ENCODE data around the gene NT5E.

The NT5E gene

DNA sequence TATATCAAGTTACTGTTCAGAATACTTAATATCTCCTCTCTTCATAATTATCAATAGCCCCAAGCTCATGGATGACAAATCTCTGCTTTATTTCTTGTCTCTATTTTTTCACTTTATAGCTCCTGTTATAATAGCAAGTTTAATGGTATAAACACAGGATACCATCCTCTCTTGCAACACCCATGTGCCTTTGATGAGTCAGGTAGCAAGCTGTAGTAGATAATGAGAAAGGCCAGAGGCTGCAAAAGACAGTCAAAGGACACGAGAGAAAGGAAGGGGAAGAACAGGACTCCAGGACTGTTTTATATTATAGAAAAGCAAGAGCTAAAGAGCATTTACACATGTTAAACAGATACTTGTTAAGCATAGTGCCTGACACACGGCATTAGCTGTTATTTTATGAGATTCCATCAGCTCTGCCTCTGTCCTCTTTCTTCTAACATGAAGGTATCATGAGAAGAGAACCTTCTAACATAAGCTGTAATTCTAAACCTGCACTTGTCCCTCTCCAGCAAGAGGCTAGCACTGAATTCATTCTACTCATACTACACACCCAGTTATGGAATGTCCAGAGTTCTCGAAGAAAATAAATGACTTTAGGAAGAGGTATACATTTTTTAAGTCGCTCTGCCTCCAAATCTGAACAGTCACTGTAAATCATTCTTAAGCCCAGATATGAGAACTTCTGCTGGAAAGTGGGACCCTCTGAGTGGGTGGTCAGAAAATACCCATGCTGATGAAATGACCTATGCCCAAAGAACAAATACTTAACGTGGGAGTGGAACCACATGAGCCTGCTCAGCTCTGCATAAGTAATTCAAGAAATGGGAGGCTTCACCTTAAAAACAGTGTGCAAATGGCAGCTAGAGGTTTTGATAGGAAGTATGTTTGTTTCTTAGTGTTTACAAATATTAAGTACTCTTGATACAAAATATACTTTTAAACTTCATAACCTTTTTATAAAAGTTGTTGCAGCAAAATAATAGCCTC is 45.0 kb downstream of the NT5E start:
- Histone ChIP-seq H4K20me1 (ENCODE audit: control insufficient read depth, insufficient read depth, low read depth, low read length) (no peaks in the 10 kb centered on the region), H3K4me2 (ENCODE audit: low read length) (no peak overlapping the region), H3K36me3 (ENCODE audit: control insufficient read depth, low read length) (no peaks in the 10 kb centered on the region), H3K4me1 (ENCODE audit: control insufficient read depth, low read length) (no peaks in the 10 kb centered on the region), H3F3A (ENCODE audit: control insufficient read depth, insufficient read depth) (no peaks in the 10 kb centered on the region), H3K4me3 (ENCODE audit: low read length) (no peak overlapping the region), H3K27me3 (ENCODE audit: control insufficient read depth, low read length) (no peaks in the 10 kb centered on the region), H3K27ac (ENCODE audit: low read depth, low read length) (no peak overlapping the region), H3K79me2 (ENCODE audit: control insufficient read depth, low read length) (no peaks in the 10 kb centered on the region), H3K9me2 (replicated peaks; ENCODE audit: control insufficient read depth, low read length) (no peaks in the 10 kb centered on the region), H3K9me3 (ENCODE audit: control insufficient read depth, insufficient read depth, low read length) (peaks cover 5% of the 10 kb centered on the region; the same call in 1 of the 2 replicates)
- TF ChIP-seq, protein P1, sequence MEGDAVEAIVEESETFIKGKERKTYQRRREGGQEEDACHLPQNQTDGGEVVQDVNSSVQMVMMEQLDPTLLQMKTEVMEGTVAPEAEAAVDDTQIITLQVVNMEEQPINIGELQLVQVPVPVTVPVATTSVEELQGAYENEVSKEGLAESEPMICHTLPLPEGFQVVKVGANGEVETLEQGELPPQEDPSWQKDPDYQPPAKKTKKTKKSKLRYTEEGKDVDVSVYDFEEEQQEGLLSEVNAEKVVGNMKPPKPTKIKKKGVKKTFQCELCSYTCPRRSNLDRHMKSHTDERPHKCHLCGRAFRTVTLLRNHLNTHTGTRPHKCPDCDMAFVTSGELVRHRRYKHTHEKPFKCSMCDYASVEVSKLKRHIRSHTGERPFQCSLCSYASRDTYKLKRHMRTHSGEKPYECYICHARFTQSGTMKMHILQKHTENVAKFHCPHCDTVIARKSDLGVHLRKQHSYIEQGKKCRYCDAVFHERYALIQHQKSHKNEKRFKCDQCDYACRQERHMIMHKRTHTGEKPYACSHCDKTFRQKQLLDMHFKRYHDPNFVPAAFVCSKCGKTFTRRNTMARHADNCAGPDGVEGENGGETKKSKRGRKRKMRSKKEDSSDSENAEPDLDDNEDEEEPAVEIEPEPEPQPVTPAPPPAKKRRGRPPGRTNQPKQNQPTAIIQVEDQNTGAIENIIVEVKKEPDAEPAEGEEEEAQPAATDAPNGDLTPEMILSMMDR (IDR thresholded peaks at IDR 0.05; ENCODE audit: low read depth, low read length, poor library complexity, severe bottlenecking): no peak
- TF ChIP-seq EZH2phosphoT487 (IDR thresholded peaks at IDR 0.05; ENCODE audit: borderline replicate concordance, low read length): no peak

DNA sequence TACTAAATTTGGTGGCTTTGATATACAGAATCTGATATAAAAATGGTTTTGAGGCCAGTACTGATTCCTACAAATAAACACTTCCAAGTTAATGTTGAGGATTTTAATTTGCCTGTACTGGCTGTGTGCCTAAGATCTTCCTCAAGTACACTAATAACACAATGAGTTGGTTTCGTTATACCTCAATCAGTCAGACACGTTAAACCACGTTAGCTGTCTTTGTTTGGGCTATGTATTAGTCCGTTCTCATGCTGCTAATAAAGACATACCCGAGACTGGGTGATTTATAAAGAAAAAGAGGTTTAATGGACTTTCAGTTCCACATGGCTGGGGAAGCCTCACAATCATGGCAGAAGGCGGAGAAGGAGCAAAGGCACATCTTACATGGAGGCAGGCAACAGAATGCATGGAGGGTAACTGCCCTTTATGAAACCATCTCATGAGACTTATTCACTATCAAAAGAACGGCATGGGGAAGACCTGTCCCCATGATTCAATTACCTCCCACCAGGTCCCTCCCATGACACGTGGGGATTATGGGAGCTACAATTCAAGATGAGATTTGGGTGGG is 46.2 kb downstream of the NT5E start:
- no peak overlapping the region for H3K4me3 ChIP-seq (ENCODE audit: low read length)
- no peaks in the 10 kb centered on the region for H3K9me2 ChIP-seq (replicated peaks; ENCODE audit: control insufficient read depth, low read length)
- H4K20me1 ChIP-seq (ENCODE audit: control insufficient read depth, insufficient read depth, low read depth, low read length): no peaks in the 10 kb centered on the region
- TF ChIP-seq, protein P1 (IDR thresholded peaks at IDR 0.05; ENCODE audit: low read depth, low read length, poor library complexity, severe bottlenecking): no peak
- TF ChIP-seq EZH2phosphoT487 (IDR thresholded peaks at IDR 0.05; ENCODE audit: borderline replicate concordance, low read length): no peak
- H3K27me3 ChIP-seq (ENCODE audit: control insufficient read depth, low read length): no peaks in the 10 kb centered on the region
- H3K79me2 ChIP-seq (ENCODE audit: control insufficient read depth, low read length): no peaks in the 10 kb centered on the region
- no peaks in the 10 kb centered on the region for H3K4me1 ChIP-seq (ENCODE audit: control insufficient read depth, low read length)
- H3K4me2 ChIP-seq (ENCODE audit: low read length): no peak overlapping the region
- H3K27ac ChIP-seq (ENCODE audit: low read depth, low read length): no peak overlapping the region
- H3K9me3 ChIP-seq (ENCODE audit: control insufficient read depth, insufficient read depth, low read length): peaks cover 5% of the 10 kb centered on the region; the same call in 1 of the 2 replicates
- H3K36me3 ChIP-seq (ENCODE audit: control insufficient read depth, low read length): no peaks in the 10 kb centered on the region
- no peaks in the 10 kb centered on the region for H3F3A ChIP-seq (ENCODE audit: control insufficient read depth, insufficient read depth)

DNA sequence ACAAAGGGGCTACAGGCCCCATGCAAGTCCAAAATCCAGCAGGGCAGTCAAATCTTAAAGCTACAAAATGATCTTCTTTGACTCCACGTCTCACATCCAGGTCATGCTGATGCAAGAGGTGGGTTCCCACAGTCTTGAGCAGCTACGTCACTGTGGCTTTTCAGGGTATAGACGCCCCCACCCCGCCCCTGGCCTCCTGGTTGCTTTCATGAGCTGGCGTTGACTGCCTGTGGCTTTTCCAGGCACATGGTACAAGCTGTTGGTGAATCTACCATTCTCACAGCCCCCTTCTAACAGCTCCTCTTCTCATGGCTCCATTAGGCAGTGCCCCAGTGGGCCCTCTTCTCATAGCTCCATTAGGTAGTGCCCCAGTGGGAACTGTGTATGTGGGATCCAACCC is 47.0 kb downstream of the NT5E start:
- H3K4me2 ChIP-seq (ENCODE audit: low read length): no peak overlapping the region
- peaks cover 5% of the 10 kb centered on the region; the same call in 1 of the 2 replicates for H3K9me3 ChIP-seq (ENCODE audit: control insufficient read depth, insufficient read depth, low read length)
- no peak overlapping the region for H3K27ac ChIP-seq (ENCODE audit: low read depth, low read length)
- no peaks in the 10 kb centered on the region for H3K9me2 ChIP-seq (replicated peaks; ENCODE audit: control insufficient read depth, low read length)
- no peaks in the 10 kb centered on the region for H3K4me1 ChIP-seq (ENCODE audit: control insufficient read depth, low read length)
- TF ChIP-seq EZH2phosphoT487 (IDR thresholded peaks at IDR 0.05; ENCODE audit: borderline replicate concordance, low read length): no peak
- TF ChIP-seq, protein P1 (IDR thresholded peaks at IDR 0.05; ENCODE audit: low read depth, low read length, poor library complexity, severe bottlenecking): no peak
- H4K20me1 ChIP-seq (ENCODE audit: control insufficient read depth, insufficient read depth, low read depth, low read length): no peaks in the 10 kb centered on the region
- no peaks in the 10 kb centered on the region for H3K36me3 ChIP-seq (ENCODE audit: control insufficient read depth, low read length)
- H3K27me3 ChIP-seq (ENCODE audit: control insufficient read depth, low read length): no peaks in the 10 kb centered on the region
- H3K79me2 ChIP-seq (ENCODE audit: control insufficient read depth, low read length): no peaks in the 10 kb centered on the region
- no peak overlapping the region for H3K4me3 ChIP-seq (ENCODE audit: low read length)
- no peaks in the 10 kb centered on the region for H3F3A ChIP-seq (ENCODE audit: control insufficient read depth, insufficient read depth)
